Large intestine (tissue), 3 donors: ENCODE results near the gene LCTL. TPM values are rescaled to one million over a fixed set of nuclear protein-coding genes. Genes with fewer than 3 reads are reported as not detected.
A peak's percentile ranks its signal among the peaks of the same experiment; 100 is the strongest.
"Not testable (repeated sequence)": the region's sequence is repeated elsewhere in the genome, so short reads cannot be mapped to it uniquely, and the experiment has no call there.

Experiments
- DNase-seq, 2 donors: peaks; one replicate each; pipeline versions ENCODE4 v3.0.0 to v3.0.0-alpha.2; 2013
- H3K27ac ChIP-seq: one replicate; pipeline ENCODE4 v1.5.1; 2013; ENCODE audit warnings: low read length
- H3K27me3 ChIP-seq: 2 replicates; pipeline ENCODE4 v1.6.1; 2013; ENCODE audit warnings: low read length; ENCODE audit not compliant: control insufficient read depth, insufficient read depth
- H3K36me3 ChIP-seq: 2 replicates; pipeline ENCODE4 v1.6.1; 2013; ENCODE audit warnings: low read length; ENCODE audit not compliant: control insufficient read depth, insufficient read depth
- H3K4me1 ChIP-seq: one replicate; pipeline ENCODE4 v1.6.1; 2013; ENCODE audit warnings: low read length; ENCODE audit not compliant: control insufficient read depth, insufficient read depth
- H3K4me3 ChIP-seq: one replicate; pipeline ENCODE4 v1.5.1; 2013; ENCODE audit warnings: low read length
- H3K9me3 ChIP-seq: one replicate; pipeline ENCODE4 v1.6.1; 2013; ENCODE audit warnings: mild to moderate bottlenecking, low read depth, low read length, moderate library complexity; ENCODE audit not compliant: control insufficient read depth
- WGBS: methylation state at CpG from one replicate; pipeline ENCODE4 v1.1.5; 2013; ENCODE audit warnings: low lambda C conversion rate; ENCODE audit not compliant: insufficient coverage; 5-methylcytosine and 5-hydroxymethylcytosine counted together
- polyA plus RNA-seq: library from polyadenylated mRNA; unstranded; fragments of 120-200 nt; gene quantifications from one replicate; pipeline ENCODE4 v1.2.1, GENCODE V29; 2013

Gene LCTL
- polyA plus RNA-seq, 1 donor, result 0.34 TPM

DNA sequence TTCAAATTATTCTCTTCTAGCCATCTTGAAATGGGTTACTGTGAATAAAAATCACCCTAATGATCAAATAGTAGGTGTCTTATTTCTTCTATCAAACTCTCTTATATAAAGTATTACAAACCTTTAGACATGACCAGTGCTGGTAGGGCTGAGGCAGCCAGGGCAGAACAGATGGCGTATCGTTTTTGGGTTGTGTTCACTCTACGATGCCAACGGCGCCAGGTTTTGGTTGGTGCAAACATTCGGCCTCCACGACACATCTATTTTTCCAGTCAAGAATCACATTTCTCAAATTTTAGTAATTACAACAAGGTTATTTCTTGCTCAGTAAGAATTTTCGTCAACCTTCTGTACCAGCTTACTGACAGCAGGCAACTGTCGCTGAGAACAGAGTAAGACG is 63.3 kb downstream of the LCTL start:
- Histone ChIP-seq H3K27me3 (no peaks in the 10 kb centered on the region), H3K4me1 (peaks cover 9% of the 10 kb centered on the region), H3K36me3 (peaks cover 49% of the 10 kb centered on the region), H3K4me3 (peak overlapping the region; percentile 91), H3K27ac (no peak overlapping the region), H3K9me3 (no peaks in the 10 kb centered on the region)
- 100% methylated on average over 2 of the region's 10 CpGs for WGBS
- DNase-seq, result no peak

DNA sequence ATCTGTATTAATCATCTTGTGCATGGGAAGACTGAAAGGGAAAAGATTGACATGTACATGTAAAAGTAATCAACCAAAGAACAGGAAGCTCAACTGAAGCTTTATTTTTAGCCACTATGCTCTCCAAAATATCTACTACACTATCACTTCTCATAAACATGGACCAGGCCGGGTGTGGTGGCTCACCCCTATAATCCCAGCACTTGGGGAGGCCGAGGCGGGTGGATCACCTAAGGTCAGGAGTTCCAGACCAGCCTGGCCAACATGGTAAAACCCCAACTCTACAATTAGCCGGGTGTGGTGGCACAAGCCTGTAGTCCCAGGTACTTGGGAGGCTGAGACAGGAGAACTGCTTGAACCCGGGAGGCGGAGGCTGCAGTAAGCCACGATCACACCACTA is 65.5 kb downstream of the LCTL start:
- H3K9me3 ChIP-seq, DNase-seq, H3K4me3 ChIP-seq, H3K27ac ChIP-seq, H3K27me3 ChIP-seq: not testable (repeated sequence)
- Histone ChIP-seq H3K4me1 (peaks cover 23% of the 10 kb centered on the region), H3K36me3 (peaks cover 50% of the 10 kb centered on the region)
- WGBS, result no CpG with 5 or more reads among the region's 7 CpGs

DNA sequence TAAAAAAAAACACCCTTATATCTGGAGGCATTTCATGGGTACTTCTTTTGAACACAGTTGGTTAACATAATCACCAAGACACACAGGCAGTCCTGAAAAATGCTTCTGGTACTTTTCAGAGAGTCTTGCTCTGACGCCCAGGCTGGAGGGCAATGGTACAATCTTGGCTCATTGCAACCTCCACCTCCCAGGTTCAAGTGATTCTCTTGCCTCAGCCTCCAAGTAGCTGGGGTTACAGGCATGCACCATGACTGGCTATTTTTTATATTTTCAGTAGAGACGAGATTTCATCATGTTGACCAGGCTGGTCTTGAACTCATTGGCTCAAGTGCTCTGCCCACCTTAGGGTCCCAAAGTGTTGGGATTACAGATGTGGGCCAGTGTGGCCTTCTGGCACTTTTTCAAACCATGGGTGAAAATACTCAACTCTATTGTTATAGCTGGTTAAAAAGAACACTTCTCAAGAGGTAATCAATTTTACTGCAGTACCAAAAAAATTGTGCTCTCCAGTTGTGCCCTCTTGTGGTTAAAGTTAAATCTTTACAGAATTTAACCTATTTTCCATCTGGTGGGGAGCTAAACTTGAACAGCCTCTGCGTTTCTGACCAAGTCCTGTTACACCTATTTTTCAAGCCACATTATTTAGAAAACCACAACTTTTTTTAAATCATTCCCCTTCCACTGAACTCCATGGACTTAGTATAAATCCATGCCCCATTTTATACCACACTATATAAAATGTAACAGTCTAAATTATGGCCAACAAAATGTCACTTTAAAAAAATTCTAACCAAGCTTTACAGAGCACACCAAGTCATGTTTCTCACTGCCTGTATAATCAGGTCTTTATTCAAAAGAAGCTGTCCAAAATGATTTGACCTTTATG is 67.1 kb downstream of the LCTL start:
- Histone ChIP-seq H3K36me3 (peaks cover 60% of the 10 kb centered on the region), H3K4me3 (no peak overlapping the region), H3K4me1 (peaks cover 23% of the 10 kb centered on the region), H3K27ac (no peak overlapping the region), H3K9me3 (no peaks in the 10 kb centered on the region), H3K27me3 (no peaks in the 10 kb centered on the region)
- peak in 1 of 2 donors; percentile 3 for DNase-seq
- WGBS, result no CpG with 5 or more reads among the region's 3 CpGs

Other genes starting within 250 kb of the LCTL start
- 10.3 TPM for gene TIPIN, start 209.3 kb downstream of the LCTL start, polyA plus RNA-seq
- 27.1 TPM for gene MAP2K1, start 179.1 kb downstream of the LCTL start, polyA plus RNA-seq
- gene SNAPC5, start 68.2 kb downstream of the LCTL start, polyA plus RNA-seq, result 29.7 TPM
- 2,466 TPM for gene RPL4, start 61.1 kb downstream of the LCTL start, polyA plus RNA-seq
- 12.3 TPM for gene ZWILCH, start 60.7 kb downstream of the LCTL start, polyA plus RNA-seq
- gene SMAD6, start 136.2 kb upstream of the LCTL start, polyA plus RNA-seq, result 25.4 TPM